ENCODE data around the gene PBX1.
"Not testable (repeated sequence)": the region's sequence is repeated elsewhere in the genome, so short reads cannot be mapped to it uniquely, and the experiment has no call there.

PBX1 gene

DNA sequence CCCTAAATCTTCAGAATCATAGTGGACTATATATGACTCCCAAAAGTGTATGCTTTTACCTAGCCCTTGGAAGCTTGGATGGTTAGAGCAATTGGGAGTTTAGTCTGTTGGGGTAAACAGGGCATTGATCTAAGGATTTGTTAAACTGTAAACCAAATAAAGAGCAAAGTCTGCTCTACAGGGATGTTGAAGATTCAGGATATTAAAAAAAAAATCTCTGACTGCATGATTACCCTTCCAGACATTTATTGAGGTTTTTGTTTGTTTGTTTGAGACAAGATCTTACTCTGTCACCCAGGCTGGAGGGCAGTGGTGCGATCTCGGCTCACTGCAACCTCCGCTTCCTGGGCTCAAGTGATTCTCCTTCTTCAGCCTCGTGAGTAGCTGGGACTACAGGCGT is 31.6 kb downstream of the PBX1 start:
- no peak for DNase-seq (ENCODE audit: low read depth in 2 of 2)

DNA sequence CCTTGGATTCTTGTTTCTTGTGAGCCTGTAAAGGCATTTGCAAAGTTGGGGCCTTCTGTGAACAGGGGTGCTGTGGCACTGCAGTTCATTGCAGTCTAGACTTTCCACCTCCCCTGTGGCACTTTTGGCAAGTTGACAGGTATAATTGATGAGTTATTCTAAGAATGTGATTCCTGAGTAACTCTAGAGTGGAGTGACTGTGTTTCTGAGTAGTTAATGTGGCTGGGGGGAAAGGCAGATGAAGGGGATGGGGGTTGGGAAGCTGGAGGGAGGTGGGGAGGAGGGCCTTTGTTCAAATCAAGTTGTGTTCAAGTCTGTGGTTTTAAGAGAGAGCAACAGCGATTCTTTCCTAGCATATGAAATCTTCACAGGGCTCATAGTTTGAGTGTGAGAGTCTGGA is 32.9 kb downstream of the PBX1 start:
- no peak for DNase-seq (ENCODE audit: low read depth in 2 of 2)

DNA sequence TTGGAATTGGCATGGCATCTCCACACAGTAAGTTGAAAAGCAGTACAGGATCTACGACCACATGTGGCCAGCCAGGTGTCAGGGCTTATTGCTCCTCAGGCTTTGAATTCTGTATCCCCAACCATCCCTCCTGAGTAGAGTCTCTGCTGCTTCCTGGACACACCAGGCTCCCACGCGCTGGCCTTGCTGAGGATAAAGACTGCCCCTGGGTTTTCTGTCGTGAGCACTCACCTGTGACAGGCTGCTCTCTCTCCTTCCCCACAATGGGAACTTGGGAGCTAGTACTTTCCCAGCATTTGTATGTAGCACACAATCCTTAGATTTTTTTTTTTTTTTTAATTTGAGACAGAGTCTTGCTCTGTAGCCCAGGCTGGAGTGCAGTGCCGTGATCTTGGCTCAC is 33.6 kb downstream of the PBX1 start:
- no peak for DNase-seq (ENCODE audit: low read depth in 2 of 2)

- no peak for DNase-seq (ENCODE audit: low read depth in 2 of 2)
Observed at GRCh38 chr1:164595212-164595611, 36.2 kb downstream of the PBX1 start.

GRCh38 chr1:164596172-164596571 is 37.2 kb downstream of the PBX1 start:
- no peak for DNase-seq (ENCODE audit: low read depth in 2 of 2)

DNA sequence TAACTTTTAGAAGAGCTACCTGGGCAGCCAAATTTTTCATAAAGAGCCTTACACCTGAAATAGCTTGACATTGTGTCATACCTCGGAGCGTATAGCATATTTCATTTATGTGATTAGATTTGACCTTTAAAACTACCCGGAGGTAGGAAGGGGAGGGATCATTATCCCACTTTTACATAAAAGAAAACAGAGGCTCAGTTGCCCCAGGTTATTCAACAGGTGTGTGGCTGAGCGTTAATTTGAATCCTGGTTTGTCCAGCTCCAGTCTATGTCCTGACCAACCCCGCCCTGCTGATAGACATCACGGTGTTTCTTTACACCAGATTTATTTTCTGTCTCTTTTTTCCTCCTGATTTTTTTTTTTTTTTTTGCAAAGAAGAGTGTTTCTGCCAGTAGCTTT is 39.7 kb downstream of the PBX1 start:
- no peak for DNase-seq (ENCODE audit: low read depth in 2 of 2)

DNA sequence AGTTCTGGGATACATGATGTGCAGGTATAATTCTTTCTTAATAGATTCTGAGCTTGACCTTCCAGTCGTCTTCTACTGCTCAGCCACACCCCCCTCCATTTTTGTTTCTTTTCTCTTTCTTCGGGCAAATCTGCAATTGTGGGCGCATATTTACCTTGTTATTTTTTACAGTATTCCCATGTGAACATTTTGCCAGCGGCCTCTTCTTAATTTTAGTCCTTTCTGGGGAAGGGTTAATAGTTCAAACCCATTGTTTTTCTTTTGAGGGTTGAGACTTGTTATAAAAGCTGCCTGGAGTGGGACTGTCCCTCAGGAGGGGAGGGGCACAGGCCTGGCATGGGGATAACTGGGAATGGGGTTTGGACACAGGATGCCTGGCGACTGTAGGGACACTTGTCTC is 40.3 kb downstream of the PBX1 start:
- DNase-seq (ENCODE audit: low read depth in 2 of 2) = no peak

GRCh38 chr1:164601399-164602100 is 42.6 kb downstream of the PBX1 start:
- no peak for DNase-seq (ENCODE audit: low read depth in 2 of 2)

DNA sequence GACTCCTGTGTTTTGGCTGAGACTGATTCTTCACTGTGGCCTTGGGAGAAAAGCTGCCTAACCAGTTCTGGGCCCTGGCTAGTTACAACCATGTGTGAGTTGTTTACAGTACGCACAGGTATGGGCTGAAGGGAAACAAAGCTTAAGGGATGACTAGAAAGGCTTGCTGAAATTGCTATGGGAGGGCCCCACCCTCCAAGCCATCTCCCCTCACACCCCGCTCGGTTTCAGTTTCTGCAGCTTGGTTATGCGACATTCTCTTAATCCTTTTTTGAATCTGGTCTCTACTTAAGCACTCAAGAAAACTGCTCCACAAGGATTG is 43.1 kb downstream of the PBX1 start:
- no peak for DNase-seq (ENCODE audit: low read depth in 2 of 2)

DNA sequence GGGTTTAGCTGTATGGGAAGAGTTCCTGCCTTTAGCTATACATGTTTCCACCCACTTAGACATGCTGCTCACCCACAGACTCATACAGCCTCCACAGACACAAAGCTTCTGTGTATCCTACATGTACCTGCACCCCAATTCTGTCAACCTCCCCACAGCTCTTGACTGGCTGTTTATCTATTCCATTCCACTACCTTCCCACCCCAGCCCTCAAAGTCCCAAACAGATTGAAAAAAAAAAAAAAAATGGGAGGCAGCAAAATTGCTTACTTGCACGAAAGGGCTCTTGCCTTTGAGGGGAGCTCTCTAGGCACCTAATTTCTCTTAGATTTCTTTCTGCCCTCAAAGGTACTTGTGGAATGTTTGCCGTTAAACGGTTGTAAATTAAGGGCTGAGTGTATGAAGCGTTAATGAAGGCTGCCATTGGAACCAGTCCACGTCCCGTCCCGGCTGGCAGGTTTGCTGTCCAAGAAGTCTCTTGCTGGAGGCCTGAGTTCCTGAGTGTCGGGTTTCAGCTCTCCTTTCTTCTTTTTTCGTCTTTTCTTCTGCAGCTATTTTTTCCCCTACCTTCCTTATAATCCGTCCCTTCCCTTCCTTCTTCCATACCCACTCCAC is 43.6 kb downstream of the PBX1 start:
- no peak for DNase-seq (ENCODE audit: low read depth in 2 of 2)

- DNase-seq (ENCODE audit: low read depth in 2 of 2) = not testable (repeated sequence)
Observed at GRCh38 chr1:164603805-164604204, 44.8 kb downstream of the PBX1 start.

DNA sequence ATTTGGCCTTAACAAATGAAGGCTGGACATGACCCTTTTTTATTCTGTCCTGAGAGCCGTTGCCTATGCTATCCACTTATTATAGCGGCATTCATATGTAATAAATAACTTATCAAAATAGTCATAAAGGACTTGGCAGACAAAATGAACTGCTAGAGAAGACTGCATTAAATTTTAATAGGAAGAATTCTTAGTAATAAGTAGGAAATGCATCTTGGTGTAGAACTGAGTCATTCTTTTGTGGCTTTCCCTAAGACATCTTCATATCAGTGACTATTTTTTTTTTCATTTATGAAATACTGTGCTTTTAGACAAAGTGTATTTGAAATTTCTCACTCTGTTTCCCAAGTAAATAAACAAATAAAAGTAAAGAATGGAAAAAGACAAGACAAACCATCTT is 45.6 kb downstream of the PBX1 start:
- no peak for DNase-seq (ENCODE audit: low read depth in 2 of 2)

- no peak for DNase-seq (ENCODE audit: low read depth in 2 of 2)
Observed at GRCh38 chr1:164605254-164606091, 46.5 kb downstream of the PBX1 start.

GRCh38 chr1:164607351-164607750 is 48.4 kb downstream of the PBX1 start:
- DNase-seq (ENCODE audit: low read depth in 2 of 2) = no peak

DNA sequence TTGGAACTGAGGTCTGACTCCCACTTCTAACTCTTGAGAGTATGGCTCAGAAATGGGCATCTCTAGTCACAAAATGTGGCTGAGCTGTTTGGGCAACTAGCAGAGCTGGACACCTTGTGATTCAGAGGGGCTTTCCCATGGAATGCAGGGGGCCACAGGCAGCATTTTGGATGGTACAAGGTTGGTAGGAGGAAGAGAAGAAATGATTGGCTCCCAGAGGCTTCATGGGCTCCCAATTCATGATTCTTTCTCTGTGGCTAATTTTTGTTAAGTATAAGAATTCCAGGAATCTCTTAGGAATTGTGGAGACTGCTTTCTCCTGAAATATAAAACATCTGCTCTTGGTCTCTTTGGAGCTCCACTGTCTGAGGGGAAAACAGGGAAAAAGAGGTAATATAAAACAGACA is 49.7 kb downstream of the PBX1 start:
- DNase-seq (ENCODE audit: low read depth in 2 of 2) = no peak

DNA sequence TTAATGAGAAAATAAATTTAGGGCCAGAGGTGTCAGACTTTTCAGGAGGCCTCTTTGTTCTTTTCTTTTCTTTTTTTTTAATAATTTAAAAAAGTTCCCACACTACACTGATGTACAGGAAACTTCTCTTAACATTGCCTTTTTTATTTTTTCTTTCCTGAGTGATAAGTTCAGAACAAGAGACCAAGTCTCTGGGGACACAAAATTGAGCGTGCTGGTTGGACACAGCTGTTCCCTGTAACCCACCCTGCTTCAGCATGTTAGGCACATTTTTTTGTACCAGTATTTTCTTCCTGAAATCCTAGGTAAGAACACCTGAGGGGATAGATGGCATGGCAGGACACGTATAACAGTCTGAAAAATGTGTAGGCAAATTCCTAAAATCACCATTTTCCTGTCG is 50.1 kb downstream of the PBX1 start:
- DNase-seq (ENCODE audit: low read depth in 2 of 2) = no peak

- no peak for DNase-seq (ENCODE audit: low read depth in 2 of 2)
Observed at GRCh38 chr1:164610538-164611222, 51.7 kb downstream of the PBX1 start.

GRCh38 chr1:164611754-164612642 is 53.0 kb downstream of the PBX1 start:
- no peak for DNase-seq (ENCODE audit: low read depth in 2 of 2)

DNA sequence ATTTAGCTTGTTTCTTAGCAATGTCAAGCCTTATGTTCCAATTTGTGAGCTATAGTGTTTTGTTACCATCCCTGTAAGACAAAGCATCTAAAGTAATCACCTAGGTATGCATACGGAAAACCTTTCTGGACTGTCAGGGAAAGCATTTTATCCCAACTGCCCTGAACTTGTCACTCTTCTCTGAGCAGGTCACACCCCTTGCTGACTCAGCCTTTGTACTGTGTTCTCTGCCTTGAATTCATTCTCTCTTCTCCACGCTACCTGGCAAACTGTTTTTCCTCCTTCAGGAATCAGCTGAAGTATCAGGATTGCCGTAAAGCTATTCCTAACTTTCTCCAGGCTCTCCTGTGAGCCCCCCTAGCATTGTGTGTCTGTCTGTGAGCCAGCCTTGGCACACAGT is 54.2 kb downstream of the PBX1 start:
- DNase-seq (ENCODE audit: low read depth in 2 of 2) = no peak

DNA sequence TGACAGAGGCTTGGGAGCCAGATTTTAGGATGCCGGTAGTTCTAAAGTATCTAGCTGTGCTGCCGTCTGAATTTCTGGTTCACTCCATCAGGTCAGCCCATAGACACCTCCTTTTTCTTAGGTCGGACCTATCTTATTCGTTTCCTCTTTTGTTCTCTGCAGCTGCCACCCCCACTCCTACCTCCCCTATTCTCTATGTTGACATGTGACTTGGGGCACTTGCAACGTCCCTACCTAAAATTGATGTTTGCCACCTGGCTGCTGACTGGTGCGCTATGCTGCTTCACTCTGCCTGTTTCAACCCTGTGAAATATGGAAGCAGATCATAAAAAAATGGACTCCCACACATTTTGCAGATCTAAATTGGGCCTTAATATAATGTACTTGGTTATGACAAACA is 55.3 kb downstream of the PBX1 start:
- no peak for DNase-seq (ENCODE audit: low read depth in 2 of 2)

DNA sequence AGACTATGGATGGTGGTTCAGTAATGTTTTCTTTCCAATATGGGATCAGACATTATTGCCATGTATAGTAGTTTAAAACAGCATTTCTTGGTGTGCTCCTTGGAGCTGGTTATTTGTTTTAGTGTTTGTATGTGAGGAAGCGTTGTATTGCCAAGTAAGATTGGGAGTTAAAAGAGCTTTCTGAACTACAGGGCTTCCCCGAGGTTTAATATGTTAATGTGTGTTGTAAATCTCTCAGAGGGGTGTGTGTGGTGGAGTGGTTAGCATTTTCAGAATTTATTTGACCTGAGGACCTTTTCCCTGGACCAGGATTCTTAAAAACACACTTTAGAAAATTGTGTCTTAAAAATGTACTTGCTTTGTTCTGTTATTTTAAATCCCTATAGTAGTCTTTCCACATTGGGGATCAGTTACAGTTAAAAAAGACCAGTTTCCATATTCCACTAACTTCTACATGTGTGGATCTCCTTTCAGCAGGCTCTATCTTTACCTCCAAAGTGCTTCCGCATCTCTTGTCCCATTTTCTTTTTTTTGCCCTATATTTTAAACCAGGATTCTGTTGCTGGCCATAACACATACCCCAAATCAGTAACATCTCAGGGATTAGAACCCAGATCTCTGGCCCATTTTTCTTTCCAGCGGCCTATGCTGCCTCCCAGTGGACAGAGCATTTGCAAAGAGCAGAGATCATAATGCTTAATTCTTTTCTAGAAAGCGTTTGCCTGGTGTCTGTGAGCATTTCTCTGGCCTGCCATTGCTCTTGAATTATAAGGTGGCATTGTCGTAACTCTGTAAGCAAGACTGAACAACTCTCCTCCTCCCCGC is 58.6 kb downstream of the PBX1 start:
- no peak for DNase-seq (ENCODE audit: low read depth in 2 of 2)

Measured in activated CD4-positive, alpha-beta T cell treated with anti-CD3 and anti-CD28 coated beads for 24 hours (primary cell).